Endothelial cell of umbilical vein (primary cell): ENCODE measurements around the gene PRX. TPM values are rescaled to one million over a fixed set of nuclear protein-coding genes. Genes with fewer than 3 reads are reported as not detected.

Experiments used
- BruUV-seq: library from RNA; stranded (reverse); fragments of 400-500 nt; replicated peaks from 2 replicates; lab custom pipeline; 2021; lab: Mats Ljungman, UMichigan
- CTCF ChIA-PET: fragments of 300-600, 350-600 bp; sonication (Branson Sonifier 250); formaldehyde crosslinking; loops from one replicate; lab custom pipeline; 2021; ENCODE audit warnings: antibody characterized with exemption, inconsistent platforms; lab: Charles Lee
- POLR2A ChIA-PET: fragments of 300-600, 350-600 bp; sonication (Branson Sonifier 250); formaldehyde crosslinking; loops from one replicate; lab custom pipeline; 2021; ENCODE audit warnings: antibody characterized with exemption, inconsistent platforms; lab: Charles Lee
- DNase-seq: peaks from one replicate; pipeline ENCODE4 v3.0.0-alpha.2; 2011; ENCODE audit warnings: low read depth, low spot score
- FAIRE-seq: peaks from 2 replicates; lab custom pipeline; 2011; peaks lifted over from hg19 to GRCh38; lab: Jason Lieb, UNC
- H2AFZ ChIP-seq: 2 replicates; pipeline ENCODE4 v1.6.0; 2012; ENCODE audit warnings: low read depth, low read length, control low read depth, inconsistent platforms
- H3K27ac ChIP-seq: 2 replicates; pipeline ENCODE4 v1.5.1; 2011; ENCODE audit warnings: low read depth, mild to moderate bottlenecking, control low read depth, low read length, moderate library complexity; ENCODE audit not compliant: insufficient read depth
- H3K27me3 ChIP-seq, 2 experiments: 2 replicates each; pipeline versions ENCODE4 v1.6.0 to v1.6.1; 2011; ENCODE audit warnings: low read length in 2 of 2, mixed read lengths in 1 of 2; ENCODE audit not compliant: control insufficient read depth in 2 of 2, insufficient read depth in 2 of 2
- H3K36me3 ChIP-seq, 2 experiments: 2 replicates in 1 of 2; 3 replicates in 1 of 2; pipeline ENCODE4 v1.5.1; 2011; ENCODE audit warnings: low read length in 2 of 2, mild to moderate bottlenecking in 1 of 2, moderate library complexity in 1 of 2; ENCODE audit not compliant: control insufficient read depth in 2 of 2, insufficient read depth in 2 of 2; ENCODE audit errors: extremely low read depth in 1 of 2
- H3K4me1 ChIP-seq: 3 replicates; pipeline ENCODE4 v1.5.1; 2011; ENCODE audit warnings: mild to moderate bottlenecking, low read length; ENCODE audit not compliant: control insufficient read depth, insufficient read depth; ENCODE audit errors: extremely low read depth
- H3K4me2 ChIP-seq: 2 replicates; pipeline ENCODE4 v1.6.1; 2011; ENCODE audit warnings: low read length, control low read depth, mixed read lengths; ENCODE audit not compliant: insufficient read depth
- H3K4me3 ChIP-seq, 3 experiments: fragments of 200-600 bp in 1 of 3; sonication (generic), shearing (Covaris generic) in 1 of 3; replicated peaks in 1 of 3; 2 replicates each; pipeline ENCODE4 v1.5.1; 2011 to 2016; ENCODE audit warnings: control low read depth in 3 of 3, low read length in 3 of 3, mild to moderate bottlenecking in 2 of 3, inconsistent platforms in 1 of 3, low read depth in 1 of 3, moderate library complexity in 1 of 3; ENCODE audit not compliant: insufficient read depth in 1 of 3
- H3K79me2 ChIP-seq: 2 replicates; pipeline ENCODE4 v1.6.0; 2012; ENCODE audit warnings: low read length, inconsistent platforms; ENCODE audit not compliant: control insufficient read depth, insufficient read depth
- H3K9ac ChIP-seq: replicated peaks from 2 replicates; pipeline ENCODE3; 2011; ENCODE audit warnings: low read length, control low read depth; ENCODE audit not compliant: insufficient read depth; ENCODE audit errors: extremely low read depth
- H3K9me1 ChIP-seq: replicated peaks from 3 replicates; pipeline ENCODE4 v1.6.0; 2011; ENCODE audit warnings: mild to moderate bottlenecking, low read length; ENCODE audit not compliant: control insufficient read depth, insufficient read depth; ENCODE audit errors: extremely low read depth
- H3K9me3 ChIP-seq: replicated peaks from 2 replicates; pipeline ENCODE4 v1.5.1; 2012; ENCODE audit warnings: low read length, inconsistent platforms; ENCODE audit not compliant: control insufficient read depth, insufficient read depth
- H4K20me1 ChIP-seq: replicated peaks from 2 replicates; pipeline ENCODE3; 2011; ENCODE audit warnings: mild to moderate bottlenecking, low read length; ENCODE audit not compliant: control insufficient read depth, insufficient read depth; ENCODE audit errors: extremely low read depth
- FOS ChIP-seq: IDR thresholded peaks from 2 replicates; pipeline ENCODE4 v1.6.1; 2011; ENCODE audit warnings: mild to moderate bottlenecking, low read length, moderate library complexity, borderline replicate concordance; ENCODE audit not compliant: insufficient read depth
- GATA2 ChIP-seq: IDR thresholded peaks from 2 replicates; pipeline ENCODE4 v1.7.0; 2011; ENCODE audit warnings: low read depth, mild to moderate bottlenecking, moderate library complexity, mixed read lengths, low read length; ENCODE audit not compliant: insufficient read length, insufficient read depth
- JUN ChIP-seq: IDR thresholded peaks from 2 replicates; pipeline ENCODE4 v1.6.1; 2011; ENCODE audit warnings: borderline replicate concordance, low read depth; ENCODE audit not compliant: insufficient read length, insufficient read depth
- MYC ChIP-seq: IDR thresholded peaks from one replicate; pipeline ENCODE4 v1.6.1; 2011; ENCODE audit warnings: mild to moderate bottlenecking, low read depth, low read length
- POLR2A ChIP-seq: IDR thresholded peaks from 2 replicates; pipeline ENCODE4 v1.6.1; 2012; ENCODE audit warnings: low read depth, mild to moderate bottlenecking, control low read depth, low read length
- POLR2AphosphoS5 ChIP-seq: IDR thresholded peaks from 2 replicates; pipeline ENCODE4 v1.6.1; 2012; ENCODE audit warnings: low read depth, mild to moderate bottlenecking, control low read depth, low read length, moderate library complexity; ENCODE audit not compliant: insufficient read depth
- dilution Hi-C: fragments of 300-500 bp; cut with MboI; formaldehyde crosslinking; loops from one replicate; pipeline ENCODE4 v1.15.0; 2019; ENCODE audit warnings: low sequenced_read_pairs; ENCODE audit not compliant: extremely low pct_ligation_motif_present
- intact Hi-C: fragments of 100-400 bp; cut with micrococcal nuclease; formaldehyde crosslinking; loops from one replicate; pipeline ENCODE4 v1.10.0; 2022
- polyA plus RNA-seq, 4 experiments: library from polyadenylated mRNA; depleted of rRNA in 3 of 4; stranded (reverse) in 3 of 4; unstranded in 1 of 4; fragments of >200 nt; gene quantifications; 2 replicates each; pipeline versions ENCODE4 v1.2.1 to v1.2.3, GENCODE V29; 2011 to 2012; ENCODE audit warnings: missing spikeins in 1 of 4
- total RNA-seq: library from RNA; stranded (reverse); gene quantifications from 2 replicates; pipeline ENCODE4 v1.2.3, GENCODE V29; 2021
- TF ChIP-seq, protein P1 (sequence below), 2 donors: IDR thresholded peaks; 1 replicate in 1 of 2; 2 replicates in 1 of 2; pipeline ENCODE4 v1.5.1; 2011; ENCODE audit warnings: low read length in 2 of 2, mild to moderate bottlenecking in 2 of 2, moderate library complexity in 2 of 2, control low read depth in 1 of 2, inconsistent platforms in 1 of 2, low read depth in 1 of 2; ENCODE audit not compliant: insufficient read depth in 1 of 2; ENCODE audit errors: extremely low read depth in 1 of 2
- TF ChIP-seq, protein P2 (sequence below): IDR thresholded peaks from 2 replicates; pipeline ENCODE4 v1.6.1; 2011; ENCODE audit not compliant: insufficient read depth, insufficient read length

Gene PRX
- total and polyA plus RNA-seq, 2 donors (not counting 3 experiments of a cell fraction or from before 2014, with no cell fraction given): 0.80 to 1.3 TPM

DNA sequence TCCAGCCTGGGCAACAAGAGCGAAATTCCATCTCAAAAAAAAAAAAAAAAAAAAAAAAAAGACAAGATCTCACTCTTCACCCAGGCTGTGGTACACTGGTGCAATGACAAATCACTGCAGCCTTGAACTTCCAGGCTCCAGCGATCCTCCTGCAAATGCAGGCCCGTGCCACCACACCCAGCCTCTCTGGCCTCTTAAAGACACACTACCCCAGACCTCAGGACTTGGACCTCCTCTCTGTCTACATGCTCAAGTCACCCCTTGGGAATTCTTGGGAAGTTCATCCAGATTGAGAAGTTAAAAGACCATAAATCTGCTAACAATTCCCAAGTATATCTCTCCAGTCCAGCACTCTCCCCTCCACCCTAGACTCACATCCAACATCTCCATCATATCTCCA, 12.6 kb downstream of the PRX start:
- CTCF ChIA-PET: no interaction called here
- dilution Hi-C loops: no loop called here
- no TSS peak for BruUV-seq

More for the DNA sequence above, 12.6 kb downstream of the PRX start:
- FAIRE-seq (no peak), DNase-seq (no peak)
- H3K4me3 ChIP-seq: no peak overlapping the region
- no peaks in the 10 kb centered on the region for H3K36me3 ChIP-seq
- H3K4me1 ChIP-seq: peaks cover 2% of the 10 kb centered on the region
- H3K27ac ChIP-seq: no peak overlapping the region
- no peak overlapping the region for H3K9ac ChIP-seq
- no peaks in the 10 kb centered on the region for H3K9me3 ChIP-seq
- no peaks in the 10 kb centered on the region for H3K27me3 ChIP-seq
- no peaks in the 10 kb centered on the region for H3K9me1 ChIP-seq
- POLR2A ChIA-PET: no interaction called here
- H3K79me2 ChIP-seq: no peaks in the 10 kb centered on the region
- H4K20me1 ChIP-seq: no peaks in the 10 kb centered on the region
- H3K4me2 ChIP-seq: no peak overlapping the region
- intact Hi-C loops: loop anchor here (5.0 kb wide), 3 partner anchors 33 to 308 kb away; partner anchors contain the start of genes C19orf47, PLD3 and ZNF780A
- H2AFZ ChIP-seq: no peak overlapping the region
- TF ChIP-seq FOS: no peak
- TF ChIP-seq, protein P1, sequence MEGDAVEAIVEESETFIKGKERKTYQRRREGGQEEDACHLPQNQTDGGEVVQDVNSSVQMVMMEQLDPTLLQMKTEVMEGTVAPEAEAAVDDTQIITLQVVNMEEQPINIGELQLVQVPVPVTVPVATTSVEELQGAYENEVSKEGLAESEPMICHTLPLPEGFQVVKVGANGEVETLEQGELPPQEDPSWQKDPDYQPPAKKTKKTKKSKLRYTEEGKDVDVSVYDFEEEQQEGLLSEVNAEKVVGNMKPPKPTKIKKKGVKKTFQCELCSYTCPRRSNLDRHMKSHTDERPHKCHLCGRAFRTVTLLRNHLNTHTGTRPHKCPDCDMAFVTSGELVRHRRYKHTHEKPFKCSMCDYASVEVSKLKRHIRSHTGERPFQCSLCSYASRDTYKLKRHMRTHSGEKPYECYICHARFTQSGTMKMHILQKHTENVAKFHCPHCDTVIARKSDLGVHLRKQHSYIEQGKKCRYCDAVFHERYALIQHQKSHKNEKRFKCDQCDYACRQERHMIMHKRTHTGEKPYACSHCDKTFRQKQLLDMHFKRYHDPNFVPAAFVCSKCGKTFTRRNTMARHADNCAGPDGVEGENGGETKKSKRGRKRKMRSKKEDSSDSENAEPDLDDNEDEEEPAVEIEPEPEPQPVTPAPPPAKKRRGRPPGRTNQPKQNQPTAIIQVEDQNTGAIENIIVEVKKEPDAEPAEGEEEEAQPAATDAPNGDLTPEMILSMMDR (IDR thresholded peaks at IDR 0.05; ENCODE audit: extremely low read depth in 1 of 2, insufficient read depth in 1 of 2, low read depth in 1 of 2, low read length in 2 of 2): no peak
- TF ChIP-seq POLR2A: no peak
- no peak for TF ChIP-seq POLR2AphosphoS5
- TF ChIP-seq GATA2: no peak
- TF ChIP-seq, protein P2, sequence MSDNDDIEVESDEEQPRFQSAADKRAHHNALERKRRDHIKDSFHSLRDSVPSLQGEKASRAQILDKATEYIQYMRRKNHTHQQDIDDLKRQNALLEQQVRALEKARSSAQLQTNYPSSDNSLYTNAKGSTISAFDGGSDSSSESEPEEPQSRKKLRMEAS: no peak
- no peak for TF ChIP-seq JUN
- no peak for TF ChIP-seq MYC
